GM06990 (cell line): ENCODE measurements around the gene STAT5A.
A peak's percentile ranks its signal among the peaks of the same experiment; 100 is the strongest.

ENCODE experiments used
- DNase-seq: peaks from one replicate; pipeline ENCODE4 v3.0.0-alpha.2; 2011; ENCODE audit not compliant: insufficient read length; ENCODE audit errors: extremely low read depth
- H3K27me3 ChIP-seq: replicated peaks from 2 replicates; pipeline ENCODE4 v1.6.0; 2011; ENCODE audit warnings: low read length; ENCODE audit not compliant: control insufficient read depth, insufficient read depth
- H3K36me3 ChIP-seq: 2 replicates; pipeline ENCODE4 v1.5.1; 2011; ENCODE audit warnings: low read length; ENCODE audit not compliant: control insufficient read depth, insufficient read depth
- H3K4me3 ChIP-seq: replicated peaks from 2 replicates; pipeline ENCODE4 v1.5.1; 2011; ENCODE audit warnings: low read depth, mild to moderate bottlenecking, control low read depth, low read length
- TF ChIP-seq, protein P1 (sequence below): IDR thresholded peaks from 2 replicates; pipeline ENCODE4 v1.5.1; 2011; ENCODE audit warnings: low read length, control low read depth, mild to moderate bottlenecking, inconsistent platforms; ENCODE audit not compliant: insufficient read depth, poor library complexity, severe bottlenecking

Gene STAT5A

DNA sequence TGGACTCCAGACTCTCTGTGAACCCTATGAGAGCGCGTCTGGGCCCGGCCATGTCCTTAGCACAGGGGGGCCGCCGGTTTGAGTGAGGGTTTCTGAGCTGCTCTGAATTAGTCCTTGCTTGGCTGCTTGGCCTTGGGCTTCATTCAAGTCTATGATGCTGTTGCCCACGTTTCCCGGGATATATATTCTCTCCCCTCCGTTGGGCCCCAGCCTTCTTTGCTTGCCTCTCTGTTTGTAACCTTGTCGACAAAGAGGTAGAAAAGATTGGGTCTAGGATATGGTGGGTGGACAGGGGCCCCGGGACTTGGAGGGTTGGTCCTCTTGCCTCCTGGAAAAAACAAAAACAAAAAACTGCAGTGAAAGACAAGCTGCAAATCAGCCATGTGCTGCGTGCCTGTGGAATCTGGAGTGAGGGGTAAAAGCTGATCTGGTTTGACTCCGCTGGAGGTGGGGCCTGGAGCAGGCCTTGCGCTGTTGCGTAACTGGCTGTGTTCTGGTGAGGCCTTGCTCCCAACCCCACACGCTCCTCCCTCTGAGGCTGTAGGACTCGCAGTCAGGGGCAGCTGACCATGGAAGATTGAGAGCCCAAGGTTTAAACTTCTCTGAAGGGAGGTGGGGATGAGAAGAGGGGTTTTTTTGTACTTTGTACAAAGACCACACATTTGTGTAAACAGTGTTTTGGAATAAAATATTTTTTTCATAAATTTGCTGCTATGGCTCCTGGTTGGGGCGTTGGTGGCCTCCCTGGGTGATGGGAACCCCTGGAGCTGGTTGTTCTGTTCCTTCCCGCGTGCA is 23.1 kb downstream of the STAT5A start:
- DNase-seq, result no peak
- TF ChIP-seq, protein P1, sequence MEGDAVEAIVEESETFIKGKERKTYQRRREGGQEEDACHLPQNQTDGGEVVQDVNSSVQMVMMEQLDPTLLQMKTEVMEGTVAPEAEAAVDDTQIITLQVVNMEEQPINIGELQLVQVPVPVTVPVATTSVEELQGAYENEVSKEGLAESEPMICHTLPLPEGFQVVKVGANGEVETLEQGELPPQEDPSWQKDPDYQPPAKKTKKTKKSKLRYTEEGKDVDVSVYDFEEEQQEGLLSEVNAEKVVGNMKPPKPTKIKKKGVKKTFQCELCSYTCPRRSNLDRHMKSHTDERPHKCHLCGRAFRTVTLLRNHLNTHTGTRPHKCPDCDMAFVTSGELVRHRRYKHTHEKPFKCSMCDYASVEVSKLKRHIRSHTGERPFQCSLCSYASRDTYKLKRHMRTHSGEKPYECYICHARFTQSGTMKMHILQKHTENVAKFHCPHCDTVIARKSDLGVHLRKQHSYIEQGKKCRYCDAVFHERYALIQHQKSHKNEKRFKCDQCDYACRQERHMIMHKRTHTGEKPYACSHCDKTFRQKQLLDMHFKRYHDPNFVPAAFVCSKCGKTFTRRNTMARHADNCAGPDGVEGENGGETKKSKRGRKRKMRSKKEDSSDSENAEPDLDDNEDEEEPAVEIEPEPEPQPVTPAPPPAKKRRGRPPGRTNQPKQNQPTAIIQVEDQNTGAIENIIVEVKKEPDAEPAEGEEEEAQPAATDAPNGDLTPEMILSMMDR, result no peak
- no peak overlapping the region for H3K4me3 ChIP-seq
- H3K27me3 ChIP-seq, result no peaks in the 10 kb centered on the region
- peaks cover 27% of the 10 kb centered on the region for H3K36me3 ChIP-seq

DNA sequence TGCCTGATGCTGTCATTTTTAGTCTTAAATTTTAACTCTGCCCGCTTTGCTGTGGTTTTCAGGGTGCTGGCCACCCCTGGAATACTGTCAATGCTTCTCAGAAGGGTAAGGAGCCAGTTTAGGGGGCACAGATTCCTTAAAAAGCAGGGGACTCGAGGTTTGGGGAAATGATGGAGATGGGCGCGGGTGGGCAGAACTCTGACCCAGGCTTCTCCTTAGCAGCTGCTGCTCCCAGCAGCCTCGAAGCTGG is 23.7 kb downstream of the STAT5A start:
- H3K36me3 ChIP-seq, result peaks cover 29% of the 10 kb centered on the region
- H3K27me3 ChIP-seq, result no peaks in the 10 kb centered on the region
- no peak overlapping the region for H3K4me3 ChIP-seq
- no peak for DNase-seq
- TF ChIP-seq, protein P1, result no peak

DNA sequence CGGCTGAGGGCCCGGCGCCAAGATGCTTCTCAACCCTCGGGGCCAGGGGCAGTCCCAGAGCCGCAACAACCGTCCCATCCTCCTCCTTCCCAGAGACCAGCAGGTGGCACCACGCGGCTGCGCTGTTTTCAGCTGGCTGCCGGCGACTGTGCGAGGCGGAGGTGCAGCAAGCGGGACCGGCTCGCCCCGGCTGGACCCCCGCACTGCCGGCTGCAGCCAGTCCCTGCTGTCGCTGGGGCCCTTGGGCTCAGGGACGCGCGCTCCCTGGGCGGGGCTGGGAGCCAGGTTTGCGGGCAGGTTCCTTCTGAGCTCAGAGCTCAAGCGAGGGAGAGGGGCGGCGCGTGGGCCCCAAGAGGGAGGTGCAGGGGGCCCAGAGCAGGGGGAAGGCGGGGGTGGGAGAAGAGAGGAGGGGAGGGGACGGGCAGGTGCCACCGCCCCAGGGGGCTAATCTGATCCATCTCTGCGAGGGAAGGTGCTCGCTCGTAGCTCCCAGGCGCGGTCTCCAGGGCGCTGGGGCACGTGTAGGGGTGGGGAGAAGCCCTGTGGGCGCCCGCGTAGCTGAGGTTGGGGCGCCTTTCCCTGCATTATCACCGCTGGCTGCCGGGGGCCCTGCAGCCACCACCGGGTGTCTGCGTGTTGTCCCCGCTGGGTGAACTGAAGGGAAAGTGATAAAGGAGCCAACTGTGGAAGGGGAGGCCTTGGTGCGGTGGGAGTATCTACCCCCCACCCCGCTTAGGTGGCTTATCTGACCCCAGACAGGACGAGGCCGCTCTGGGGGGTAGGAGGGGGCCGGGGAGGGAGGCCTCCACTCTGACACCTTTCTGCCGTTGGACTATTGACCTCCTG is 24.2 kb downstream of the STAT5A start:
- Histone ChIP-seq H3K27me3 (no peaks in the 10 kb centered on the region), H3K4me3 (no peak overlapping the region), H3K36me3 (peaks cover 29% of the 10 kb centered on the region)
- peak; percentile 72 for DNase-seq
- TF ChIP-seq, protein P1, result peak; percentile 74

DNA sequence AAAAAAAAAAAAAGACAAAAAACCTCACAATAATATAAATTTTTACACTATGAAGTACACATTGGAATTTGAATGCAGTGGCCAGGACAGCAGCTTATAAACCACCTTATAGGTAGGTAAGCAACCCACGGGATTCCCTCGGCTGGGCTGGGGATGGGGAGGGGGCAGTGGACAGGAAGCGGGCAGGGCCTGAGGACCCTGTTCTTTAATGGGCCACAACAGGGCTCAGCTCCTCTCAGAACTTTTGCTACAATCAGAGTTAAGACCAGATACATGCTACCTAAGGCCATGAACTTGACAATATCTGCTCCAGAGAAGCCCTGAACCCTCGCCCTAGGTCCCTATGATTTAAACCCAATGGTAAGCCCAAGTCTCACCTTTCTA is 25.1 kb downstream of the STAT5A start:
- Histone ChIP-seq H3K4me3 (no peak overlapping the region), H3K27me3 (no peaks in the 10 kb centered on the region), H3K36me3 (peaks cover 24% of the 10 kb centered on the region)
- TF ChIP-seq, protein P1, result no peak
- DNase-seq, result no peak

DNA sequence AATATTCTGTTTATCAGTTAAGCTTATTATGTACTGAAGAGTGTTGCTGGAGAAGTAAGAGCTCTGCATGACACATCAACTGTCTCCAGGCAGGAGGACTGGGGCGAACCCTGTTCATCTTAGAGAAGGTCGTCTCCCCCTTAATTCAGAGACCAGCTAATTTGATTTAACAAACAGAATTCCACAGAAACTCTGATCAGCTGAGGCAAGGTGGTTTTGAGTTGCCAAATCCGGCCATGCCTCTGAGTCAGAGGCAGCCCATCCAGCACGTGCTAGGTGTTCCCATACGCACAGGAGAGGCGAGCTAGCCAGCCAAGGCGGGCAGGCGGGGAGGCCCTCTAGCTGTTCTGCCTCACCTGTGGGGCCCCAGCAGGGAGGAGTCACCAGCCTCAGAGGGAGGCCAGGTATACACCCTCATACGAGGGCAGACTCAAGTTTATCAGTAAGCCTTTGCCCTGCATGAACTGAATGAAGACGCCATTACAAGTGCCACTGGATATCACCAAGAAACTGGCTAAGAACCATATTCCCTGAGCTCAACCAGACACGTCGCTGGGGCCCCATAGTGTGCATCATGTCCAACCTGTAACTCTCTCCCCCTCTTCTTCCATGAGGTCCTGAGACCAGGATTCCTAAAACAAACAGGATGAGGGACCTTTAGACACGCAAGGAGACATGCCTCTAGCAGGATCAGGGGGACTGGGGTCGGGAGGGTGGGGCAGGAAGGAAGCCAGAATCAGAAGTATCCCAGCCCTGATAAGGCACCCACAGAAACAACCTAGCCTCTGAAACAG is 25.7 kb downstream of the STAT5A start:
- Histone ChIP-seq H3K27me3 (no peaks in the 10 kb centered on the region), H3K4me3 (no peak overlapping the region), H3K36me3 (peaks cover 21% of the 10 kb centered on the region)
- TF ChIP-seq, protein P1, result no peak
- DNase-seq, result no peak
